HepG2 (cell line): Measurements from ENCODE around the gene RNU1-2. TPM values are rescaled to one million over a fixed set of nuclear protein-coding genes. Genes with fewer than 3 reads are reported as not detected.

ENCODE experiments used
- ATAD3A ChIP-seq: sonication (generic); formaldehyde crosslinking; IDR thresholded peaks from 2 replicates; pipeline ENCODE4 v1.4.0; 2020; ENCODE audit warnings: missing genetic modification reagents
- HBP1 ChIP-seq: IDR thresholded peaks from 2 replicates; pipeline ENCODE4 v1.6.1; 2016; ENCODE audit warnings: low read depth, control low read depth
- HMG20B ChIP-seq: conservative IDR thresholded peaks from 2 replicates; pipeline ENCODE4 v1.6.1; 2016; ENCODE audit warnings: missing genetic modification reagents, missing compliant biosample characterization
- HNRNPL ChIP-seq: fragments of 200-400 bp; formaldehyde crosslinking; IDR thresholded peaks from 2 replicates; pipeline ENCODE4 v1.6.1; 2017; ENCODE audit warnings: mild to moderate bottlenecking, low read depth, low read length
- MLXIP ChIP-seq: sonication (generic); formaldehyde crosslinking; IDR thresholded peaks from 2 replicates; pipeline ENCODE4 v1.9.0; 2021; ENCODE audit warnings: missing genetic modification reagents, borderline replicate concordance
- ZBTB26 ChIP-seq: IDR thresholded peaks from 2 replicates; pipeline ENCODE4 v1.6.1; 2016; ENCODE audit warnings: missing compliant biosample characterization, missing genetic modification reagents, borderline replicate concordance
- ZNF383 ChIP-seq: sonication (generic); formaldehyde crosslinking; IDR thresholded peaks from 2 replicates; pipeline ENCODE4 v1.4.0; 2020; ENCODE audit warnings: missing genetic modification reagents, mild to moderate bottlenecking, borderline replicate concordance
- ZNF687 ChIP-seq: sonication (generic); formaldehyde crosslinking; IDR thresholded peaks from 2 replicates; pipeline ENCODE4 v1.5.1; 2020; ENCODE audit warnings: mild to moderate bottlenecking, missing genetic modification reagents, moderate library complexity
- polyA plus RNA-seq, 8 experiments: library from polyadenylated mRNA; depleted of rRNA in 3 of 8; stranded (reverse) in 7 of 8; unstranded in 1 of 8; fragments of >200 nt; fragmentation: Illumina TruSeq in 4 of 8; extraction: Trizol in 4 of 8; gene quantifications; 2 replicates each; pipeline versions ENCODE4 v1.2.1 to v1.2.3, GENCODE V29; 2011 to 2016; ENCODE audit warnings: low read depth in 4 of 8, missing spikeins in 1 of 8, mixed read lengths in 1 of 8; ENCODE audit not compliant: insufficient read depth in 1 of 8
- total RNA-seq, 5 experiments: library from RNA; depleted of rRNA; stranded (reverse); fragments of >200 nt; fragmentation: Illumina TruSeq; extraction: Trizol; gene quantifications; 2 replicates each; pipeline ENCODE4 v1.2.3, GENCODE V29; 2016; ENCODE audit warnings: low read depth in 1 of 5
- TF ChIP-seq, protein P1 (sequence below): sonication (generic); formaldehyde crosslinking; IDR thresholded peaks from 2 replicates; pipeline ENCODE4 v1.4.0; 2020; ENCODE audit warnings: missing genetic modification reagents
- TF ChIP-seq, protein P2 (sequence below): sonication (generic); formaldehyde crosslinking; IDR thresholded peaks from 2 replicates; pipeline ENCODE4 v1.8.1; 2023; ENCODE audit warnings: mild to moderate bottlenecking, missing genetic modification reagents

RNU1-2 gene
- total and polyA plus RNA-seq, 2 of the 13 experiments (the other 11 are each of a cell fraction or from before 2014, with no cell fraction given): under 0.01 to 11,018 TPM

DNA sequence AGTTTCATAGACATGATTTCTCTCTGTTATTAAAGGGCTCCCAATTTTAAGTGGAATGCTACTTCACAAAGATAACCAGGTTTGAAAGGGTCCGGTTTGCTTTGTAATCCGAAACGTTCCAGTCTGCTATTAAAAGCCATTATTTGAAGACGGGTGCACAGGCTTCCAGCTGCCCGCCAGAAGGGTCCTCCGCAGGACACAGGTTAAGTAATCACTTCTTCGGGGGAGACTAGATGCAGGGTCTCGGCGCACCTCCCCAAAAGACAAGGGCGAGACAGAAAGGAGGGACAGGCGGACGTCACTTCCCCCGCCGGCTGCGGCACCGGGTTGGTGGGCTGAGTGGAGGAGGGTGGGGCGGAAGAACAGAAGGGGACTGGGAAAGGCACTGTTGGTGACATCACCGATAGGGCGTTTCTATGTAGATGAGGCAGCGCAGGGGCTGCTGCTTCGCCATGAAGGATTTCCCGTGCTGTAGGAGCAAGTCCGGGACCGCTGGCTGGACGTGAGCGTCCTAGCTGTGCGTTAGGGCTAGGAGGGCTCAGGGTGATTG lies 8.9 kb downstream of the RNU1-2 start (continued):
- TF ChIP-seq, protein P1, sequence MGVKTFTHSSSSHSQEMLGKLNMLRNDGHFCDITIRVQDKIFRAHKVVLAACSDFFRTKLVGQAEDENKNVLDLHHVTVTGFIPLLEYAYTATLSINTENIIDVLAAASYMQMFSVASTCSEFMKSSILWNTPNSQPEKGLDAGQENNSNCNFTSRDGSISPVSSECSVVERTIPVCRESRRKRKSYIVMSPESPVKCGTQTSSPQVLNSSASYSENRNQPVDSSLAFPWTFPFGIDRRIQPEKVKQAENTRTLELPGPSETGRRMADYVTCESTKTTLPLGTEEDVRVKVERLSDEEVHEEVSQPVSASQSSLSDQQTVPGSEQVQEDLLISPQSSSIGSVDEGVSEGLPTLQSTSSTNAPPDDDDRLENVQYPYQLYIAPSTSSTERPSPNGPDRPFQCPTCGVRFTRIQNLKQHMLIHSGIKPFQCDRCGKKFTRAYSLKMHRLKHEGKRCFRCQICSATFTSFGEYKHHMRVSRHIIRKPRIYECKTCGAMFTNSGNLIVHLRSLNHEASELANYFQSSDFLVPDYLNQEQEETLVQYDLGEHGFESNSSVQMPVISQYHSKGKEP: no peak
- TF ChIP-seq ZNF687 (CRISPR knock-in tag): peak; percentile 85
- no peak for TF ChIP-seq HMG20B (CRISPR knock-in tag)
- TF ChIP-seq MLXIP: no peak
- TF ChIP-seq ATAD3A (CRISPR knock-in tag): no peak
- TF ChIP-seq HNRNPL: no peak
- no peak for TF ChIP-seq ZNF383 (CRISPR knock-in tag)
- TF ChIP-seq HBP1 (CRISPR knock-in tag): no peak
- TF ChIP-seq, protein P2, sequence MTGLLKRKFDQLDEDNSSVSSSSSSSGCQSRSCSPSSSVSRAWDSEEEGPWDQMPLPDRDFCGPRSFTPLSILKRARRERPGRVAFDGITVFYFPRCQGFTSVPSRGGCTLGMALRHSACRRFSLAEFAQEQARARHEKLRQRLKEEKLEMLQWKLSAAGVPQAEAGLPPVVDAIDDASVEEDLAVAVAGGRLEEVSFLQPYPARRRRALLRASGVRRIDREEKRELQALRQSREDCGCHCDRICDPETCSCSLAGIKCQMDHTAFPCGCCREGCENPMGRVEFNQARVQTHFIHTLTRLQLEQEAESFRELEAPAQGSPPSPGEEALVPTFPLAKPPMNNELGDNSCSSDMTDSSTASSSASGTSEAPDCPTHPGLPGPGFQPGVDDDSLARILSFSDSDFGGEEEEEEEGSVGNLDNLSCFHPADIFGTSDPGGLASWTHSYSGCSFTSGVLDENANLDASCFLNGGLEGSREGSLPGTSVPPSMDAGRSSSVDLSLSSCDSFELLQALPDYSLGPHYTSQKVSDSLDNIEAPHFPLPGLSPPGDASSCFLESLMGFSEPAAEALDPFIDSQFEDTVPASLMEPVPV (CRISPR knock-in tag): no peak
- 0 out of 2 replicates have a peak, but pooled peaks have one; percentile 18 for TF ChIP-seq ZBTB26 (CRISPR knock-in tag)
